Limb (tissue), 2 donors: ENCODE data around the gene ASPSCR1.
A peak's percentile ranks its signal among the peaks of the same experiment; 100 is the strongest.

Source experiments
- DNase-seq, 2 donors: peaks; one replicate each; pipeline ENCODE4 v3.0.0-alpha.2; 2016; ENCODE audit errors: extremely low spot score in 2 of 2

The ASPSCR1 gene

DNA sequence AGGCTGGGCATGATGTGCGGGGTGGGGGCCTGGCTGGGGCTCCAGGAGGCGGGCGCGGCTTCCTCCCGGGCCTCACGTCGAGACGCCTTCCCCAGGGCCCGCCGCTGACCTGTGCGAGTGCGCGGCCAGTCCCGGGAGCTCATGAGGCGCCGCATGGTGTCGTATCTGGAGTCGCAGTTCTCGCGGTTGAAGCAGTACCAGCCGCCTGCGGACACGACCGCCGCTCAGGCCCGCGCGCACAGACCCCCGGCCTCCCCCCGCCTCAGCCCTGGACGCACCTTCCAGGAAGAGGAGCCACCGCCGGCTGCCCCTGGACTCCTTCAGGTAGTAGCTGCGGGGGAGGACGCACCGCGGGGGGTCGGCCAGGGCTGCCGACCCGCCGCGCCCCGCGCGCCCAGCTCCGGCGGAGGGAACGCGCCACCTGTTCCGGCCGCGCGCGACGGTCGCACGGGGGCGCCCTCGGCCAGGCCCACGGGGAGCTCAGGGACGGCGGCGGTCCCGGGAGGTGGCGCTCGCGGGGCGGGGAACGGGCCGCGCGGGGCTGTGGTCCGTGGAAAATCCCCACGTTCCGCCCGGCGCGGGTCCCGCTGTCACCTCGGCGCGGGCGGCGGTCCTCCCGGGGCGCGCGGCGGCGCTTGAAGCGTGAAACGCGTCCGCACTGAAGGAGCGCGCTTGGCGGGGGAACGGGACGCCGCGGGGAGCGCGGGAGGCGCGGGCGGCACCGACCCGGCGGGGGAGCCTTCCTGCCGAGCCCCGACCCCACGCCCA lies 17.9 kb upstream of the ASPSCR1 start:
- peak; percentile 51 to 85 for DNase-seq

DNA sequence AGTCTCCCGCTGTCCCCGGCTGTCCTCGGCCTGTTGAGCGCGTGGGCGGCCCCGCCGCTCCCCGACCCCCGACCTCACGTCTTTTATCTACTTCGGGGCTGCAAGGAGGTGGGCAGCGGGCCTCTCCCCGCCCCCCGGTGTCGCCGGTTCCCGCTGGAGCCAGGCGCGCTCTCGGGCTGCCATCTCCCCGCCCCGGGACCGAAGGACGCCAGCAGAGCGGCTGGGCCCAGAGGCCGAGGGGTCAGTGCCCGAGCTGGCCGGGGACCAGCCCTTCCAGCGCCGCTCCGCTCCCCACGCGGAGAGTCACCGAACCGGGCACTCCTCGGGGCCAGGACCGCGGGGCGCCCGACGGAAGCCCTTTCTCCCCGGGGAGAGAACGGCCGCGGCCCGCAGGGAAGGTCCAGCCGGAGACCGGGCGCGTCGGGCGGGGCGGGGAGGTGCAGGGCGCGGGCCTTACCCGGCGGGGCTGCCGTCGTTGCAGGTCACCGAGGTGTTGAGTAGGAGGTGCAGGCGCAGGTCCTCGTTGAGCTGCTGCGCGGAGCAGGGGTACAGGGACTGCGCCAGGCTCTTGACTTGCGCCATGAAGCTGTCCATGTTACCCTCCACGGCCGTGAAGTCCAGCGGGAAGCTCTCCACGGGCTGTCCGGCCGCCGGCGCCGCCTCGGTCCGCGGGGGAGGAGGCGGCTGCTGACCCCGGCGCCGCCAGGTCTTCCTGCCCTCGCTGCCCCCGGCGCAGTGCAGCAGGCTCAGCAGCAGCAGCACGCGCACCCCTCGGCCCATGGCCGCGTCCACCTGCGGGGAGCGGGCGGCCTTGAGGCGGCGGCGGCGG lies 17.1 kb upstream of the ASPSCR1 start:
- peak in 1 of 2 donors; percentile 39 for DNase-seq

- peak in 1 of 2 donors; percentile 64 for DNase-seq
Measured at GRCh38 chr17:81961087-81961511, 16.3 kb upstream of the ASPSCR1 start, which contains the start of gene NOTUM. TSS of gene NOTUM (minus strand) at chr17:81961187. CDS start at chr17:81960909, 278 bp downstream.

DNA sequence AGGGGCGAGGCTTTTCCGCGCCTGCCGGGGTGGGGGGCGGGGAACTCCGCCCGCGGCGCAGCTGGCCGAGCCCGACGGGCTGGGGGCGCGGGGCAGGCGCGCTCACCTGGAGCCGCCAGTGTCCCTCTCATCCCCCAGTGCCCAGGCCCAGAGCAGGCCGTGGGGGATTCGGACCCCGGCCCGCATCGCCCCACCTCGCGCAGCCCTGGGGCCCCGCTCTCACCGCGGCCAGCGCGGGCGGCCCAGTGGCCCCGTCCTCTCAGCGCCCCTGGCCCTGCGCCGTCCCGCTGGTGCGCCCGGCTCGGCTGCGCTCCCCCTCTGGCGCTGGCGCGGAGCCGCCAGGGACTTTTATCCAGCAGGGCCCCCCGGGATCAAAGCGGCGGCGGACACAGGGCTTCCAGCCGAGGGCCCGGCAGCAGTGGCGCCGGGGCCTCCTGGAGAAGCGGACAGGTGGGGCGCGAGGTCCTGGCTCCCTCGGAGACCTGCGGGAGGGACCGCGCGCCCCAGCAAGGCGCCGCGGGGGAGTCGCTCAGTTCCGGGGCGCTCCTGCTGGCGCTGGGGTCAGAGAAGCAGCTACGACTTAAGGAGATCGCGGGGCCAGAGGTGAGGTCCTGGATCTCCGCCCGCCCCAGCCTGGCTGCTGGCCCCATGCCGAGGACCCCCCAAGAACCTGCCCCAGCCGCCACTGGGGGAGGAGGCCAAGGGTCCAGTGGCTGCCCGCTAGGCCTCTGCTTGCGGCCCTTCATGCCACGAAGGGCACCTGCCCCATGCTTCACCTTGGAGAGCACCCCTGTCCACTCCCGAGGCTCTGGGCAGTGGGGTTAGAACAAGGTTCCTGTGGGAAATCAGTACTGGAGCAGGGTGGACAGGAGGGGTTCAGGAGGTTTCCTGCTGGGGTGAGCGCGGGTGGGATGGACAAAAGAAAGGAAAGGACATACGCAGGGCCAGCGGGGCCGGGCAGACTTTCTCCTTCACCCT lies 15.6 kb upstream of the ASPSCR1 start:
- no peak for DNase-seq

DNA sequence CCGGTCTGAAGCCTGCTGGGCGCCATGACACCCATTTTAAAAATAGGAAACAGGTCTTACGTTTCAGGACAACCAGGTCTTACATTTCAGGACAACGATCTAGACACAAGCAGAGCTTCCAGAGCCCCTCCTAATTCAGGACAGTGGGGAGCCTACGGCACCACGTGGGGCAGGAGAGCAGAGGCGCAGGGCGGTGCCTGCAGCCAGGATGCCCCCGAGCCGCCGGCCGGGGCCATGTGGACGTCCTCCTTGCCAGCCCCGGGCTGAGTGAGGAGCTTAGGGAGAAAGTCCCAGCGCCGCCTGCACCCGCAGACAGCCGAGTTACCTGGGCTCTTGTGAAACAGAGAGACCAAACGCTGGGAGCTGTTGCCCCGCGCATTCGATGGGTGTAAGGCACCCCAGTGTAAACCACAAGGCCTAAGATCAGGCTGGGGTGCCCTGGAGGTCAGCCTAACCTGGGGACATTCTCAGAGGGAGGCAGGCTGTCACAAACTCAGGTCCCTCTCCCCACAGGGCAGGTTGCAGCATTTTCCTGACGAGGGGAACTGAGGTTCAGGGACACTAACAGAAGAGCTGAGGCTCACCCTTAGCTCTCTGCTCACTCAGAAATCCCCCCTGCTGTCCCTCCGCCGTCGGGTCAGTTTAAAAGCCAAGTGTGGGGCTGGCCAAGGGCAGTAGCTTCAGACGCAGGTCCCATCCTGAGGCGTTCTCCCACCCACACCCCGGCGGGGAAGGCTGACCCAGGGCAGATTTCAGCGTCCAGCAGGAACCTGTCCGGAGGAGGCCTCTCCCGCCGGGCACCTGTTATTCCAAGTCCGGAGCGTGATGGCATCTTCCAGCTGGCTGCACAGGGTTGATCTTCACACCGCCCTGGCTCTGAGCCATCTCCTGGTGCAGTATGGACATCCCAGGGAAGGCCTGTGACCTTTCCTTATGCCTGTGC lies 14.7 kb upstream of the ASPSCR1 start:
- no peak for DNase-seq

DNA sequence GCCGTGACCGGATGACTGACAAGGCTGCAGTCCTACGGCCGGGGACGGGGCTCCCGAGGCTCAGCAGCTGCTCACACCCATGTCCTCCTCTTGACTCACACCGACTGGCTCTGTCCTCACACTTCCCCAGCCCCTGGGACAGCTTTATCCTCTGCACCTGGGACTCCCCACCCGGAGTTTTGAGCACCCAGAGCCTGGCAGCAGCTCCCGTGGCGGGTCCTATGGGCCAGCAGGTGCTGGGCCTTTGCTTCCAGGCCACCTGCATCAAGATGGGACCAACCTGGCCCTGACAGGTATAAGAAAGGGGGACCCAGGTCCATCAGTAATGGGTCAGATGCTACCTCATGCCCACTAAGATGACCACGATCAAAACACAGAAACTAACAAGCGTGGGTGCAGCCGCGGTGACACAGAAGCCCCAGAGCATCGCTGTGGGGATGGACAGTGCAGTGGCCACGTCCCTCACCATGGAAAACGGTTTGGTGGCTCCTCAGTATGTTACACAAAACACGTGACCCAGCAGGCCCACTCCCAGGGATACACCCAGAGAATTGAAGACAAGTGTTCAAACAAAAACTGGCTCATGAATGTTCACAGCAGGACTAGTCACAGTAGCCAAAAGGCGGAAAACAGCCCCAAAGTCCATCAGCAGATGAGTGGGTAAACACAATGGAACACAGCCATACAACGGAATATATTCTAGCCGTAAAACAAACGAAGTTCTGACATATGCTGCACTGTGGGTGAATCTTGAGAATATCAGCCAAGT lies 13.2 kb upstream of the ASPSCR1 start:
- DNase-seq, result no peak

GRCh38 chr17:81966343-81967243 lies 10.8 kb upstream of the ASPSCR1 start:
- DNase-seq, result peak; percentile 79 to 81

DNA sequence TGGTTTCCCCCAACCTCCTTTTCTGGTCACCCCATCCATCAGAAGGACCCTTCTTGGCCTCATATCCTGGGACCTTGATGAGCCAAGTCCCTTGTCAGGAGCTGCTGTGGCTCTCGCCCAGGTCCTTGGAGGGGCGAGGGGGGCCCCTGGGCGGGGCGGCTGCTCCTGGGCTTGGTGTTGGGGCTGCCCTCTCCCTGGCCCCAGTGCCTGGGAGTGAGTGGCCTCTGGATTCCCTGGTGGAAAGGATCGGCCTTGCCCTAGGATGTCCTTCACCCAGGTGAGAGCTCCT lies 10.2 kb upstream of the ASPSCR1 start:
- no peak for DNase-seq

DNA sequence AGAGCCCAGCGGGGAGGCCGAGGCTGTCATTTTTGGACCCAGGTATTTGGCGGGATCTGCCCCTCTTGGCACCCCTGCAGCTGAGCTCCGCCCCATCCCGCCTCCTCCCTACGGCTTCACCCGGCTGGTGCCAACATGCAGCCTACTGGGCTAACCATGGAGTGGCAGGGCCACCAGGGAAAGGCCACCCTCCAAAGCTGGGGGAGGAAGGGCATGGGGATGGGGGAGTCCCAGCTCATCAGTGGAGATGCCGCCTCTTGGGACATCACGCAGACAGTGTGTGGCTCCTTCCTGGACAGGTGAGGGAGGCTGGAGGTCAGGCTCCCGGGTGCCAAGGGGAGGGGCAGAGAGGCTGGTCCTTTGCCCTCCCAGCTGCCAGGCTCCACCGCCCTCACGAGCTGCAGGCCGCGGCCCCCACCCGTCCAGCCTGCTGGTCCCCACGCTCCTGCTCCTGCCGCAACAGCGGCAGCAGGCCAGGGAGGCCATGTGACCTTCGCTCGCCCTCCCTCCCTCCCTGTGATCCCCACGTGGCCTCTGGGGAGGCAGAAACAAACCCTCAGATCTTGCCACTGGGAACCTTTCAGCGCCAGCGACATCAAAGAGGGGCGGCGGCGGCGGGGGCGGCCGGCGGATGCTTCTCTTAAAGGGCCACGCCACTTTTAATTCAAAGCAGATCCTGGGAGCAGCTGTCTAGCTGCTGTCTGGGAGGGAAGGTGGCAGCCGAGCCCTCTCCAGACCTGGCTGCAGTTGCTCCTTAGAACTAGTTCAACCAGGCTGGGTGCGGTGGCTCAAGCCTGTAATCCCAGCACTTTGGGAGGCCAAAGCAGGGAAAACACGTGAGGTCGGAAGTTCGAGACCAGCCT lies 9.7 kb upstream of the ASPSCR1 start:
- DNase-seq, result peak; percentile 69 to 82

GRCh38 chr17:81968396-81968745 lies 9.1 kb upstream of the ASPSCR1 start:
- DNase-seq, result no peak

DNA sequence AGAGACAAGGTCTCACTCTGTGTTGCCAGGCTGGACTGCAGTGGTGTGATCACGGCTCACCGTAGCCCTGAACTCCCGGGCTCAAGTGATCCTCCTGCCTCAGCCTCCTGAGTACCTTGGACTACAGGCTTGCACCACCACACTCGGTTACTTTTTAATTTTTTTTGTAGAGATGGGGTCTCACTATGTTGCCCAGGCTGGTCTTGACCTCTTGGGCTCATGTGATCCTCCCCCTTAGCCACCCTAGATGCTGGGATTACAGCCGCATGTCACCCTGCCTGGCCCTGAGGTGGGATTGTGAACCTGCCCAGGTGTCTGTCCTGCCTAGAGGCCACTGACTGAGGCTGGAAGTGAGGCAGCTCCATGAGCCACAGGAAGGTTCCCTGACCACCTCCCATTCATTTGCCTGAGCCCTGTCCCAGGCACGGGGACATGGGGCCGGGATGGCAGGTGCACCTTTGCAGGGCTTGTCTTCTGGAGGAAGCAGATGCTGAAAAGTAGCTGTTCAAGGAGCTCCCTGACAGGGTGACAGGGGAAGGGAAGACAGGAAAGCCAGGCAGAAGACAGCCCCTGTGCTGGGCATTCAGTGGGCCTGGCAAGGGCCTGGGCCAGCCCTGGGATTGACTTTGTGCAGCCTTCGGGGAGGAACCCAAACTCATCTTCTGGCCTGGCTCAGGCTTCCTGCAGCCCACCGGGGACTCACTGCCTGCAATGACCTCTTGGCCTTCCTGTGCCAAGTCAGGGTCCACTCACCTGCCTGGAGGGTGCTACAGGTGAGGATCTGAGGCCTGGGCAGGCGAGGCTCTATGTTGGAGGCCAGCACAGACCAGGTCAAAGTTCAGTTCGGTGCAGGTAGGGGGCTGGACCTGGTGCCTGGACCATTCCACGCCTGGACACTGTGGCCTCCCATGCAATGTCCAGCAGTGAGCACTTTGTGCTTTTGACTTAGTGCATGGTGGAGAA lies 8.3 kb upstream of the ASPSCR1 start:
- no peak for DNase-seq

- DNase-seq, result no peak
Measured at GRCh38 chr17:81973432-81973831, 4.0 kb upstream of the ASPSCR1 start.

DNA sequence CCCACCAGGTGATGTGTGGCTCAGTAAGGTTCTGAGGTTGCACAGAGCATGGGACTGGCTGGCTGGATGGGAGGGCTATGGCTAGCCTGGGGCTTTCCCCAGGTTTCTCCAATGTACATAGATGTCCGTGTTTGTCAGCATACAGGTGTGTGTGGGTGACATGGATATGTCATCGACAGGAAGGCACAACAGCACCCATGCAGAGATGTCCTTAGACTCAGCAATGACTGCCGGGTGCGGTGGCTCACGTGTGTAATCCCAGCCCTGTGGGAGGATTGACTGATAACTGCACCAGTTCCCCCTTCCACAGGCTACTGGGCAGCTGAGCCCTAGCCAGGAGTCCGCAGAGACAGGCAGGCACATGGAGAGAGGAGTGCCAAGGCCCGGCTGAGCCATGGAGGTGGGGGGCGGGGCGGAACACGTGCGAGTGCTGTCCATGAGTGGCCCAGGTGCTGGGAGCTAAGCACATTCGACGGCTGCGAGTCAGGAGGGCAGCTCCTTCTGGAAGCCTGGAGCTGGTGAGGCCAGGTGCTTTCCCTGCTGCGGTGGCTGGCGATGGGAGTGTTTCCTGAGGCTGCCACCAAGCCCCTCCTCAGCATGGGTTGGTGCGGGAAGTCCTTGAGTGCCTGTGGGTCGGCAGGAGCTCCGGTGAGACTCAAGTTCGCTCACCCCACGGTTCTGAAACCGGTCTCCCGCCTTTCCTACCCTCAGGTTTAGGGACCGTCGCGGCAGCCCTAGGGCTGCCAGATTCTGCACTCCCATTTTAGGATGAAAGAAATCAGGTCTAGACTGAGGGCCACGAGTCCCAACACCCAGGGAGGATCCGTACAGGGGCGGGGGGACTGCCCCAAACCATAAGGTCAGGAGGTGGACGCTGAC lies 858 bp upstream of the ASPSCR1 start:
- DNase-seq, result no peak

DNA sequence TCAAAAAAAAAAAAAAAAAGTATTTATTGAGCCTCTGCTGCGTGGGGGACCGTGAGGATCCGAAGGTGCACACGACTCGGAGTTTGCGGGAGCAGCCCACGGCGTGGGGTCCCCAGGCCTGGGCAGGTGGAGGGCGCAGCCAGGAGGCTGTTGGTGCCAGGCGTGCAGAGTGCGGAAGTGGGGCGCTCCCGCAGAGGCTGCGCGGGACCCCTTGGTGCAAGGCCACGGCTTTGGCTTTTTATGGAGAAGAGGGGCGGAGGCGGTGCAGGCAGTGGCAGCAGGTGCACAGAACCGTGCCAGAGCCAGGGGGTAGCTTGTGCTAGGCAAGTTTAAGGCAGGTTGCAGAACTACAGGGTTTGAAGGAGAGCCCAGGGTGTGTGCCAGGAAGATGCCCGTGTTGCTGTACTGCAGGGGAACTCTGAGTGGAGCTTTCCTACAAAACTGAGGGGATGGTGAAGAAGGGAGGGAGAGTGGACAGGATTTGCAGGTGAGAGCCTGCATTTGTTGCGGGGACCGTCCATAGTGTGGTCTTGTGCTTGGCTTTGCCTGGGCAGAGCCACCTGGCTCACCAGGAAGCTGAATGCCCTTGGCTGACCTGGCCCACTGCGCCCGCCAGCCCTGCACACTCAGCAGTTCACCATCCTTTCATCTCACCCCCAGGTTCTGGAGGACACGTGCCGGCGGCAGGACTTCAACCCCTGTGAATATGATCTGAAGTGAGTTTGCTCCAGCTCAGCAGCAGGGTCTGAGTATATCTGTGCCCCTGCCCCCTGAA lies 1.3 kb downstream of the ASPSCR1 start:
- DNase-seq, result no peak

GRCh38 chr17:81980122-81980521 lies 2.7 kb downstream of the ASPSCR1 start:
- DNase-seq, result no peak
